Renal pelvis (tissue), 4 donors: Measurements from ENCODE around the gene NT5M. TPM values are rescaled to one million over a fixed set of nuclear protein-coding genes. Genes with fewer than 3 reads are reported as not detected.
"Not testable (repeated sequence)": the region's sequence is repeated elsewhere in the genome, so short reads cannot be mapped to it uniquely, and the experiment has no call there.

Experiments
- DNase-seq: peaks from one replicate; pipeline ENCODE4 v3.0.0-alpha.2; 2013
- polyA plus RNA-seq, 3 donors: library from polyadenylated mRNA; unstranded; fragments of 120-200 nt; gene quantifications; one replicate each; pipeline ENCODE4 v1.2.1, GENCODE V29; 2013; ENCODE audit not compliant: insufficient read length in 3 of 3

The NT5M gene
- polyA plus RNA-seq, 3 donors, result 5.6 to 5.9 (median 5.8) TPM

- DNase-seq, result peak; percentile 41
Measured at GRCh38 chr17:17300624-17301568, 2.3 kb upstream of the NT5M start.

DNA sequence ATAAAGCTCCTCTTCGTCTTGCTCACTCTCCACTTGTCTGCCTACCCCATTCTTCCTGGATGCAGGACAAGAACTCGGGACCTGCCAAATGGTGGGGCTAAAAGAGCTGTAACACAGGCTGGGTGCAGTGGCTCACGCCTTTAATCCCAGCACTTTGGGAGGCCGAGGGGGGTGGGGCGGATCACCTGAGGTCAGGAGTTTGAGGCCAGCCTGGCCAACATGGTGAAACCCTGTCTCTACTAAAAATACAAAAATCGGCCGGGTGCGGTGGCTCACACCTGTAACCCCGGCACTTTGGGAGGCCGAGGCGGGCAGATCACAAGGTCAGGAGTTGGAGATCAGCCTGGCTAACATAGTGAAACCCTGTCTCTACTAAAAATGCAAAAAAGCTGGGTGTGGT is 1.5 kb upstream of the NT5M start:
- not testable (repeated sequence) for DNase-seq

GRCh38 chr17:17303847-17304490 is 796 bp downstream of the NT5M start:
- DNase-seq, result no peak

GRCh38 chr17:17304521-17304985 is 1.4 kb downstream of the NT5M start:
- DNase-seq, result no peak

GRCh38 chr17:17305281-17305801 is 2.2 kb downstream of the NT5M start:
- no peak for DNase-seq

DNA sequence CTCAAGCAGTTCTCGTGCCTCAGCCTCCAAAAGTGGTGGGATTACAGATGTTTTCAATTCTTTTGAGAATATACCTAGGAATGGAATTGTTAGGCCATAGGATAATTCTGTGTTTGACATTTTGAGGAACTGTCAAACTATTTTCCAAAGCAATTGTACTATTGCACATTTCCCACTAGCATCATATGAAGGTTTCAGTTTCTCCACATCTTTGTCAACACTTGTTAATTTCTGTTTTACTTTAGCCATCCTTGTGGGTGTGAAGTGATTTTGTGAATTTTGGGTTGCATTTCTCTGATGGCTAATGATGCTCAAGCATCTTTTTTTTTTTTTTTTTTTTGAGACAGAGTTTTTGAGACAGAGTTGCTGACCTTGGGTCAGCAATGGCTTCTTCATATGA is 6.2 kb downstream of the NT5M start:
- DNase-seq, result no peak

GRCh38 chr17:17313350-17313991 is 10.3 kb downstream of the NT5M start:
- DNase-seq, result no peak

GRCh38 chr17:17314501-17315071 is 11.4 kb downstream of the NT5M start:
- DNase-seq, result no peak

- DNase-seq, result no peak
Measured at GRCh38 chr17:17315142-17315821, 12.1 kb downstream of the NT5M start.

- no peak for DNase-seq
Measured at GRCh38 chr17:17320188-17320910, 17.2 kb downstream of the NT5M start.

GRCh38 chr17:17320911-17321220 is 17.7 kb downstream of the NT5M start:
- DNase-seq, result no peak

- no peak for DNase-seq
Measured at GRCh38 chr17:17321356-17322025, 18.3 kb downstream of the NT5M start.

DNA sequence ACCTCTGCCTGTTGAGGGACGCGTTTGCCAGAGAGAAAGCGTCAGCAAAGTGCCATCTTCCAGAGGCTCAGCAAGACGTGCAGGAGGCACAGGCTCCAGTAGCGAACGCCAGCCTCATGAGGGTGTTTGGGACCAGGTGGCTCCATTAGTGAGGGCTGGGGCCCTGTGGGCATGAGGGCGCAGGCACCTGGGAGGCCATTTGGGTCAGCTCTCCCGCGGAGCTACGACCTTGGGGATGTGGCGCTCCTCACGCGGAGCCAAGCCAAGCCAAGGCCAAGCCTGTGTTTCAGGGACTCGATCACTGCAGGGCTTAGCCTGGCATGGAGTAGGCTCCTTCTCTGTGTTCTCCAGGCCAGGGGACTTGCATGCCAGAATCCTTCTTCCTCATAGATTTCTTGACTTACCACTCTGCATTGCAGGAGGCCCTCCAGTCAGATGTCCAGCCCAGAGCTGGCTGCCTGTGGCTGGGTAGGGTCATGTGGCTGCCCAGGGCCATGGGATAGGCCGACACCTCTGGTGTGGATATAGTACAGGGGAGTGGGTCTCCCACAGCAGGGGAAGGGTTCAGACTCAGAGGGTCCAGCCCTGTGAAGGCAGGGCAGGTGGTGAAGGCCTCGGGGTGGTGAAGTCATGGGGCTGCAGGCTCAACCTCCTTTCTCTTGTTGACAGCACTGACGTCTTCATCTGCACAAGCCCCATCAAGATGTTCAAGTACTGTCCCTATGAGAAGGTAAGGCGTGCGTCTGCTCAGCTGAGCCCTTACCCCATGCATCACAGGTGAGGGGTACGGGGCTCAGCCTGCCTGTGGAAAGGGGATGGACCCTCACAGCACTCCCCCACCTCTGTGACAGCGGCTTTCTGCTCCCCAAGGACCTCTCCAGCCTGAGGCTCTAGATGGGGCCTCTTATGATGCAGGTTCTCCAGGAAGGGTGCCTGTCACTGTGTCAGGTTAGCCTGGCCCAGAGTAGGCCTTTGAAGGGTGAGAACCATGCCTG is 19.6 kb downstream of the NT5M start:
- no peak for DNase-seq

- no peak for DNase-seq
Measured at GRCh38 chr17:17324616-17325015, 21.4 kb downstream of the NT5M start.

DNA sequence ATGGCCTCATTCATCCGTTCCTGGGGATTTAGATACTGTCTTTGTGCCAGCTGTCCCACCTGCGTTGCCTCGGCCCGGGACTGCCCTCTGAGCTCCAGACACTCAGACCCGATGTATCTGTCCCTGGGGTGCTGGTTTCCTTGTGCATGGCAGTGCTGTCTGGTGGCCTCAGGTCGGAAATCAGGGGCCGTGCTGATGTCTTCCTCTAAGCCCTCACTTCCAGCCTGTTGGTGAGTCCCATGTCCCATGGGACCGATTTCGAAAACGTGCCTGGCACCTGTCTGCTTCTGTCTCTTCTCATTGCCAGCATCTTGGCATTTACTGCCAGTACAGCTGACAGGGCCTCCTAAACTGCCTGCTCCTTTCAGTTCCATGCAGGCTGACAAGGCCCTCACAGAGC is 22.1 kb downstream of the NT5M start:
- no peak for DNase-seq

GRCh38 chr17:17325816-17326215 is 22.6 kb downstream of the NT5M start:
- DNase-seq, result no peak

DNA sequence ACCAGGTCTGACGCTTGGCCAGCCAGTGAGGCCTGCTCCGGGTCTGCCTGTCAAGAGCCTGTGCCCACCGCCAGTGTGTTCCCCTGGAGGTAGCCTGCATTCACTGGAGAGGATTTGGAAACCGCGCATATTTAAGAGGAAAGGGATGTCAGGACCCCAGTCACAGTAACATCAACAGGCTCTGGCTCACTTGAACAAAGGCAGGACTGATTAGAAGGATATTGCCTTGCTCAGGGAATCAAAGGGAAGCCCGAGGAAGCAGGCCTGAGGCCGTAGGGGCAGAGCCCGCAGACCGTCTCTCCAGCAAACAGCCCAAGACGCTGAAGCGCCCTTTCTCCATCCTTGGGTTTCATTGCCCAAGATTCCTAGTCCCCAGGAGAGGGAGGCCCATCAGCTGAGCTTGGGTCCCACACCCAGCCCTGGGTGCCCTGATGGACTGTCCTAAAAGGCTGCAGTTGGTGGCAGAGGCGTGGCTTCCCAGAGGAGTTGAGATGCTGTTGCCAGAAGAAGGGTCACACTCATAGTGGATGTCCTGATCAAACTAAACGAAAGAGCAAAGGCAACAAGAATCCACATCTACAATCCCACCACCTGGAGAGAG is 23.2 kb downstream of the NT5M start:
- no peak for DNase-seq

DNA sequence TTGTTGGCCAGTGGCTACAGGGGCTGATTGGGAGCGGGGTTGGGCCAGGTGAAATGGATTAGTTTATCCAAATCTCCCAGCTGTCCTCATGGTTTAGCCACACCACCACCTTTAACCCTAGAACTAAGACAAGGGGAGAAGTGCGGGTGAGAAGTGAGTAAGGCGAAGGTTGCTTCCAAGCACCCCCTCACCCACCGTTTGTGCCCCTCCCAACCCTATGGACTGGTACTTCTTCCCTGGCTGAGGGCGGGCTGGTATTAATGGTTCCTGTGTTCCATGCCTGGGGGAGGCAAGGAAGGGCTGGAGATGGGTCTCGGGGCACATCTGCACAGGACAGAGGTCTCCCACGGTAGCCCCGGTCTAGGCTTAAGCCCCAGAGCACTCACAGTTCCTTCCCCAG is 25.1 kb downstream of the NT5M start:
- no peak for DNase-seq

DNA sequence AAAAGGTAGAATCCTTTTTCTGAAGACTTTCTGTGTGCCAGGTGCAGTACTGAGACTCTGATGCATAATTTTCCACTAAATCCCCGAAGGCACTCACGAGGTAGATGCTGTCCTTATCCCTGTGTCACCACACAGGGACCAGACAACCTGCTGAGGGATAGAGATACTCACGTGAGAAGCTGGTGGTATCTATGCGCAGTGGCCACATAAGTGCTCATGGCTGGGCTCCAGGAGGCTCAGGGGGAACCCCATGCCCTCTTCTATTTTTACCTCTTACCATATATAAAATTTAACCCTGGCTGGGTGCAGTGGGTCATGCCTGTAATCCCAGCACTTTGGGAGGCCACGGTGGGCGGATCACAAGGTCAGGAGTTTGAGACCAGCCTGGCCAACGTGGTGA is 38.3 kb downstream of the NT5M start:
- no peak for DNase-seq
